Right lobe of liver (tissue), 6 donors: ENCODE results near the gene ANO2. TPM values are rescaled to one million over a fixed set of nuclear protein-coding genes. Genes with fewer than 3 reads are reported as not detected.

ENCODE experiments used
- ATAC-seq, 4 donors: fragments of 200-7000 bp; cut with Tn5 transposase; one replicate each; pipeline ENCODE4 v1.9.1; 2020; ENCODE audit warnings: mild to moderate bottlenecking in 4 of 4, moderate library complexity in 4 of 4
- DNase-seq, 3 donors: peaks; one replicate each; pipeline ENCODE4 v3.0.0-alpha.2; 2020
- H3K27ac ChIP-seq, 3 donors: fragments of 200-600 bp; one replicate each; pipeline ENCODE4 v1.8.0; 2022
- H3K27me3 ChIP-seq, 2 donors: fragments of 200-600 bp; one replicate each; pipeline ENCODE4 v1.8.0; 2022
- H3K36me3 ChIP-seq, 4 donors: fragments of 200-600 bp; sonication (generic) in 1 of 4; one replicate each; pipeline versions ENCODE4 v1.5.1 to v1.8.0; 2017 to 2022; ENCODE audit warnings: control low read depth in 1 of 4
- H3K4me1 ChIP-seq, 4 donors: fragments of 200-600 bp; sonication (generic) in 1 of 4; one replicate each; pipeline versions ENCODE4 v1.5.1 to v1.8.0; 2017 to 2022; ENCODE audit warnings: control low read depth in 1 of 4
- H3K4me3 ChIP-seq, 3 donors: fragments of 200-600 bp; one replicate each; pipeline ENCODE4 v1.8.0; 2022
- H3K9me3 ChIP-seq, 4 donors: fragments of 200-600 bp; sonication (generic) in 1 of 4; one replicate each; pipeline versions ENCODE4 v1.5.1 to v1.8.0; 2017 to 2022; ENCODE audit warnings: control low read depth in 1 of 4
- POLR2A ChIP-seq: fragments of 450-650 bp; IDR thresholded peaks from one replicate; pipeline ENCODE4 v1.6.1; 2017; ENCODE audit warnings: antibody characterized with exemption, mild to moderate bottlenecking
- WGBS: methylation state at CpG from one replicate; pipeline ENCODE4 v1.1.6; 2018; ENCODE audit warnings: low coverage, low lambda C conversion rate; ENCODE audit not compliant: insufficient coverage; ENCODE audit errors: missing lambda C conversion rate; 5-methylcytosine and 5-hydroxymethylcytosine counted together
- intact Hi-C, 2 donors: fragments of 100-400 bp; cut with DNase I; formaldehyde crosslinking; loops; one replicate each; pipeline versions ENCODE4 v1.11.2 to v1.14.1; 2022
- total RNA-seq, 6 experiments: library from RNA; depleted of rRNA in 2 of 6; stranded (reverse); fragments of >200 nt in 2 of 6; fragmentation: NEBNext Ultra II Directional in 3 of 6; extraction: Animal tissue kit (Norgen Biotek cat#: 25700) in 3 of 6; gene quantifications; one replicate each; pipeline versions ENCODE4 v1.1.0 to v1.2.4, GENCODE V29; 2016 to 2023
- TF ChIP-seq, protein P1 (sequence below), 4 donors: fragments of 200-600 bp in 3 of 4; fragments of 450-650 bp in 1 of 4; IDR thresholded peaks; one replicate each; pipeline versions ENCODE4 v1.5.1 to v1.8.0; 2016 to 2022; ENCODE audit warnings: antibody characterized with exemption in 4 of 4, mild to moderate bottlenecking in 2 of 4
- donor health status: DM: no; HTN: yes; CAD: no.
- donor health status: DM: no; HTN: no; CAD: no.
- donor health status: DM: no; HTN: no; CAD: no.
- donor health status: DM: no; HTN: yes; CAD: no.
- donor health status: DM: no; HTN: yes; CAD: no.

The ANO2 gene
- total RNA-seq, 6 experiments from 2014 or later: 0.06 to 0.89 (median 0.32) TPM; not detected in 1

DNA sequence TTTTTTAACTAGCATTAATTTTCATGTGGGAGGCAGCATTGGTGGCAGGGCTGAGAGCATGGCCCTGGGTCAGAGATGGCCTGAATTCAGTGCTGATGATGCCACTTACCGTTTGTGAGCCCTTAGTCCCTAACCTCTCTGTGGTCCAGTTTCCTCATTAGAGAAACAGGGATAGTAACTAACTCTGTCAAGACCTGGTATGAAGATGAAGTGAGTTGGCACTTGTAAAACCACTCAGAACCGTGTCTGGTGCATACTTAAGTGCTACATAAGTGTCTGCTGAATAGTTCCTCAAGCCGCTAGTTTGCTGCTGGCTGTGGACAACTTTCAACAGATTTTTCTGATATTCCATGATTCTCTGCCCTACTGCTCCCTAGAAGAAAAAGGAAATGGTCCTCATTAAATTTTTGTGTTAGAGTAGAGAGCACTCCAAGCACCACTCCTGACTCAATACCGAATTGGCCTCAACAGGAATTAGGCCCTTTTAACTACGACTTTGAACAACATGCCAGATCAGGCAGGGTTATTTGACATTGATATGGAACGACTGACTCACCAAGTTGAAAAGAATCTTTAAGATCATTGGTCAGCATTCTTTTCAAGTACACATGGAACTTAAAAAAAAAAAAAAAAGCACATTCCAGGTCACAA, 250.2 kb downstream of the ANO2 start:
- Histone ChIP-seq H3K36me3 (no peaks in the 10 kb centered on the region), H3K4me3 (no peak overlapping the region), H3K27me3 (no peaks in the 10 kb centered on the region), H3K27ac (no peak overlapping the region), H3K4me1 (no peaks in the 10 kb centered on the region), H3K9me3 (no peaks in the 10 kb centered on the region)
- DNase-seq: no peak
- no peak for ATAC-seq
- intact Hi-C loops: no loop called here
- WGBS: 49% methylated on average over 5 of the region's 6 CpGs
- TF ChIP-seq, protein P1, sequence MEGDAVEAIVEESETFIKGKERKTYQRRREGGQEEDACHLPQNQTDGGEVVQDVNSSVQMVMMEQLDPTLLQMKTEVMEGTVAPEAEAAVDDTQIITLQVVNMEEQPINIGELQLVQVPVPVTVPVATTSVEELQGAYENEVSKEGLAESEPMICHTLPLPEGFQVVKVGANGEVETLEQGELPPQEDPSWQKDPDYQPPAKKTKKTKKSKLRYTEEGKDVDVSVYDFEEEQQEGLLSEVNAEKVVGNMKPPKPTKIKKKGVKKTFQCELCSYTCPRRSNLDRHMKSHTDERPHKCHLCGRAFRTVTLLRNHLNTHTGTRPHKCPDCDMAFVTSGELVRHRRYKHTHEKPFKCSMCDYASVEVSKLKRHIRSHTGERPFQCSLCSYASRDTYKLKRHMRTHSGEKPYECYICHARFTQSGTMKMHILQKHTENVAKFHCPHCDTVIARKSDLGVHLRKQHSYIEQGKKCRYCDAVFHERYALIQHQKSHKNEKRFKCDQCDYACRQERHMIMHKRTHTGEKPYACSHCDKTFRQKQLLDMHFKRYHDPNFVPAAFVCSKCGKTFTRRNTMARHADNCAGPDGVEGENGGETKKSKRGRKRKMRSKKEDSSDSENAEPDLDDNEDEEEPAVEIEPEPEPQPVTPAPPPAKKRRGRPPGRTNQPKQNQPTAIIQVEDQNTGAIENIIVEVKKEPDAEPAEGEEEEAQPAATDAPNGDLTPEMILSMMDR (IDR thresholded peaks at IDR 0.05): no peak
- TF ChIP-seq POLR2A: no peak

DNA sequence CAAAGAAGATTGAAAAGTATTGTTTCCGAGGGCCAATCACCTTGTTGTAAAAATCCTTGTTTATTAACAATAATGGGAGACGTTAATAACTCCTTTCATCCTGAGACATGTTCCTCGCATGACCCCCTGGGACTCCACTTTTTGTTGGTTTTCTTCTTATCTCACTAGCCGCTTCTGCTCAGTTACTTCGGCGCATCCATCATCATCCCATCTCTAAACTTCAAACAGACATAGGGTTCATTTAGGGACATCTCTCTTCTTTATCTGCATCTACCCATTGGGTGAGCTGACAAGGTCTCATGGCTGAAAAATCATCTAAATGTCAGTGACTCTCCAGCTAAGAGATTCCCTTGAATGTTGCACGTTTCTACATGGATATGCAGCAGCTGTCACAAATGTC, 252.2 kb downstream of the ANO2 start:
- 56% methylated on average over 6 of the region's 7 CpGs for WGBS
- no peak overlapping the region for H3K27ac ChIP-seq
- no peaks in the 10 kb centered on the region for H3K27me3 ChIP-seq
- no peaks in the 10 kb centered on the region for H3K36me3 ChIP-seq
- ATAC-seq: no peak
- H3K4me1 ChIP-seq: no peaks in the 10 kb centered on the region
- H3K4me3 ChIP-seq: no peak overlapping the region
- TF ChIP-seq, protein P1 (IDR thresholded peaks at IDR 0.05): no peak
- no peak for TF ChIP-seq POLR2A
- DNase-seq: no peak
- no peaks in the 10 kb centered on the region for H3K9me3 ChIP-seq
- intact Hi-C loops: no loop called here

DNA sequence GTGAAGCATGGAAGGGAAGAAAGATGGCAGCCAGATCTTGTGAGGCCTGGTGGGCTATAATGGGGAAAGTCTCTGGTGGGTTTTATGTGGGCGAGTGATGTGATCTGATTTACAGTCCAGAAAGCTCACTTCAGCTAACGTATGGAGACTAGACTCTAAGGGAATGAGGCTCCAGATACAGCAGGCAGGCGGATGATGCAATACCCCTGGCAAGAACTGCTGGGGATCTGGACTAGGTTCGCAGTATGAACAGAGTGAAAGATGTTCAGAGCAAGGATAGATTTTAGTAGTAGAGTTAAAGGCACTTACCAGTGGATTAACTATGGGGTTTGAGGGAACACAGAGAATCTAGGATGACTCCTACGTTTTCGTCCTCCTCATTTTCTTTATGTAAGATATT, 253.1 kb downstream of the ANO2 start:
- intact Hi-C loops: no loop called here

DNA sequence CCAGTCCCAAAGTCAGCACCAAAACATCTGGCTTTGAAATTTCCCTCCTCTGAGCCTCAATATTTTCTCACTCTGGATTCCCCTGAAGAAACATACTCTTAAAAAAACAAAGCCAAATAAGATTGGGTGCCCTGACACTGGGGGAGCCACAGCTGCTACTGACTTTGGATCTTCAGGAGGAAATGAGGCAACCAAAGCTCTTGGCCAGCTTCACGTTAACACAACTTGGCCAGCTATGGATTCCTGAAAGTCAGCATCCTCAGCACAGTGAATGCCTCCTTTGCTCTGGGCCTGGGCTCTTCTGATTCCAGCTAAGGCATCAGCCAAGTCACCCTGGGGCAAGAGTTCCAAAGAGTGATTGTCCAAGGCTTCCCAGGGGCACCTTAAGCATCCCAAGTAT, 254.8 kb downstream of the ANO2 start:
- Histone ChIP-seq H3K27ac (no peak overlapping the region), H3K36me3 (no peaks in the 10 kb centered on the region), H3K9me3 (no peaks in the 10 kb centered on the region), H3K4me1 (no peaks in the 10 kb centered on the region), H3K27me3 (no peaks in the 10 kb centered on the region), H3K4me3 (no peak overlapping the region)
- intact Hi-C loops: no loop called here
- TF ChIP-seq POLR2A: no peak
- TF ChIP-seq, protein P1 (IDR thresholded peaks at IDR 0.05): no peak
- DNase-seq (no peak), ATAC-seq (no peak)
- WGBS: 63% methylated on average over 1 of the region's 1 CpG

More for the DNA sequence above, 253.1 kb downstream of the ANO2 start:
- H3K36me3 ChIP-seq: no peaks in the 10 kb centered on the region
- TF ChIP-seq POLR2A: no peak
- TF ChIP-seq, protein P1 (IDR thresholded peaks at IDR 0.05): no peak
- WGBS: 50% methylated on average over 6 of the region's 6 CpGs
- H3K9me3 ChIP-seq: no peaks in the 10 kb centered on the region
- ATAC-seq: peak in 1 of 4 donors; percentile 40
- no peak overlapping the region for H3K27ac ChIP-seq
- H3K27me3 ChIP-seq: no peaks in the 10 kb centered on the region
- DNase-seq: no peak
- H3K4me3 ChIP-seq: no peak overlapping the region
- H3K4me1 ChIP-seq: no peaks in the 10 kb centered on the region
